A673 (cell line): ENCODE data around the gene SCNM1. TPM values are rescaled to one million over a fixed set of nuclear protein-coding genes. Genes with fewer than 3 reads are reported as not detected.

Experiments
- BruUV-seq: library from RNA; stranded (reverse); fragments of 400-500 nt; replicated peaks from 2 replicates; lab custom pipeline; 2021; lab: Mats Ljungman, UMichigan
- CTCF ChIA-PET: fragments of 300-600 bp; sonication (Branson Sonifier 250); formaldehyde crosslinking; loops from one replicate; lab custom pipeline; 2022; ENCODE audit warnings: antibody characterized with exemption; lab: Charles Lee
- POLR2A ChIA-PET: fragments of 300-600 bp; sonication (Branson Sonifier 250); formaldehyde crosslinking; loops from one replicate; lab custom pipeline; 2022; ENCODE audit warnings: antibody characterized with exemption; ENCODE audit not compliant: low non-redundant PET; lab: Charles Lee
- DNase-seq: peaks from one replicate; pipeline ENCODE4 v3.0.0-alpha.2; 2015; ENCODE audit warnings: low spot score
- H3K27ac ChIP-seq: fragments of 200-600 bp; sonication (generic); 2 replicates; pipeline ENCODE4 v1.5.1; 2016; ENCODE audit warnings: mixed run types, low read depth, mild to moderate bottlenecking, mixed read lengths, antibody characterized with exemption, low read length; ENCODE audit not compliant: poor library complexity, severe bottlenecking
- H3K27me3 ChIP-seq: fragments of 200-600 bp; sonication (generic); replicated peaks from 2 replicates; pipeline ENCODE4 v1.6.1; 2017; ENCODE audit warnings: mixed run types, low read depth, mild to moderate bottlenecking, mixed read lengths, antibody characterized with exemption, low read length; ENCODE audit not compliant: insufficient read depth, poor library complexity
- H3K36me3 ChIP-seq: fragments of 200-600 bp; sonication (generic); 2 replicates; pipeline ENCODE4 v1.6.1; 2016; ENCODE audit warnings: mixed run types, mild to moderate bottlenecking, mixed read lengths, antibody characterized with exemption, low read length; ENCODE audit not compliant: insufficient read depth, poor library complexity, severe bottlenecking
- H3K4me1 ChIP-seq: fragments of 200-600 bp; sonication (generic); 2 replicates; pipeline ENCODE4 v1.6.1; 2017; ENCODE audit warnings: mixed run types, mild to moderate bottlenecking, mixed read lengths, antibody characterized with exemption, low read length; ENCODE audit not compliant: insufficient read depth, poor library complexity, severe bottlenecking
- H3K4me3 ChIP-seq: fragments of 200-600 bp; sonication (generic); 2 replicates; pipeline ENCODE4 v1.5.1; 2016; ENCODE audit warnings: low read depth, mixed run types, mild to moderate bottlenecking, mixed read lengths, low read length; ENCODE audit not compliant: poor library complexity, severe bottlenecking
- H3K9me3 ChIP-seq: fragments of 200-600 bp; sonication (generic); 2 replicates; pipeline ENCODE4 v1.6.1; 2016; ENCODE audit warnings: mixed run types, low read depth, mild to moderate bottlenecking, mixed read lengths, antibody characterized with exemption, low read length; ENCODE audit not compliant: poor library complexity, severe bottlenecking
- EZH2 ChIP-seq: fragments of 200-600 bp; sonication (generic); IDR thresholded peaks from 2 replicates; pipeline ENCODE4 v1.6.1; 2017; ENCODE audit warnings: borderline replicate concordance, low read depth, mild to moderate bottlenecking, mixed read lengths, antibody characterized with exemption, low read length; ENCODE audit not compliant: poor library complexity, severe bottlenecking
- intact Hi-C: fragments of 100-400 bp; cut with micrococcal nuclease; formaldehyde crosslinking; loops from one replicate; pipeline ENCODE4 v1.10.0; 2022; ENCODE audit not compliant: unreplicated experiment
- total RNA-seq: library from RNA; stranded (reverse); gene quantifications from 2 replicates; pipeline ENCODE4 v1.2.3, GENCODE V29; 2021
- TF ChIP-seq, protein P1 (sequence below): fragments of 300-800, 200-600 bp; sonication (generic); conservative IDR thresholded peaks from 2 replicates; pipeline ENCODE4 v1.5.1; 2017; ENCODE audit warnings: low read depth, mild to moderate bottlenecking, antibody characterized with exemption, low read length, moderate library complexity, mixed read lengths

The SCNM1 gene
- total RNA-seq, 1 experiment from 2014 or later: 59.6 TPM

DNA sequence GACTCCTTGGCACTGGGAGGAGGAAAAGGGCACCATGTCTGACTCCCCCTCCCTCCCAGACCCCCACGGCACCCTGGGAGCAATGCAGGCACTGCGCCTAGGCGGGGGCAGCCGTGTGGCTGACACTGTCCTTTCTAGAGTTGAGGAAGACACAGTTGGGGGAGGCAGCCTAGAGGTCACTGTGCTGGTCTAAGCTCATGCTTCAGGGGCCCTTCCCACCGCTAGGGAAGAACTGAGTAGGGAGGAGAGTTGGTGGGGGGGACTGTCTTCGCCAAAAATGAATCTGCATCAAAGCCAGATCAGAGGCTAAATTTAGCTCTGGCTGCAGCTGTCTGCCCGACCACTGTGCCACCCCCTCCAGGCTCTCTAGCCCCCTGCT lies 22.9 kb upstream of the SCNM1 start:
- no peaks in the 10 kb centered on the region for H3K27me3 ChIP-seq
- H3K4me1 ChIP-seq: peaks cover 9% of the 10 kb centered on the region
- intact Hi-C loops: no loop called here
- no TSS peak for BruUV-seq
- no peak for DNase-seq
- TF ChIP-seq, protein P1, sequence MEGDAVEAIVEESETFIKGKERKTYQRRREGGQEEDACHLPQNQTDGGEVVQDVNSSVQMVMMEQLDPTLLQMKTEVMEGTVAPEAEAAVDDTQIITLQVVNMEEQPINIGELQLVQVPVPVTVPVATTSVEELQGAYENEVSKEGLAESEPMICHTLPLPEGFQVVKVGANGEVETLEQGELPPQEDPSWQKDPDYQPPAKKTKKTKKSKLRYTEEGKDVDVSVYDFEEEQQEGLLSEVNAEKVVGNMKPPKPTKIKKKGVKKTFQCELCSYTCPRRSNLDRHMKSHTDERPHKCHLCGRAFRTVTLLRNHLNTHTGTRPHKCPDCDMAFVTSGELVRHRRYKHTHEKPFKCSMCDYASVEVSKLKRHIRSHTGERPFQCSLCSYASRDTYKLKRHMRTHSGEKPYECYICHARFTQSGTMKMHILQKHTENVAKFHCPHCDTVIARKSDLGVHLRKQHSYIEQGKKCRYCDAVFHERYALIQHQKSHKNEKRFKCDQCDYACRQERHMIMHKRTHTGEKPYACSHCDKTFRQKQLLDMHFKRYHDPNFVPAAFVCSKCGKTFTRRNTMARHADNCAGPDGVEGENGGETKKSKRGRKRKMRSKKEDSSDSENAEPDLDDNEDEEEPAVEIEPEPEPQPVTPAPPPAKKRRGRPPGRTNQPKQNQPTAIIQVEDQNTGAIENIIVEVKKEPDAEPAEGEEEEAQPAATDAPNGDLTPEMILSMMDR: no peak
- TF ChIP-seq EZH2: no peak
- no peak overlapping the region for H3K27ac ChIP-seq
- POLR2A ChIA-PET: no interaction called here
- no peak overlapping the region for H3K4me3 ChIP-seq
- no peaks in the 10 kb centered on the region for H3K9me3 ChIP-seq
- no peaks in the 10 kb centered on the region for H3K36me3 ChIP-seq
- CTCF ChIA-PET: interaction anchor here (0.5 kb wide), 1 partner anchor 168 kb away, joined by 3 read pairs; the partner anchor contains the start of gene CERS2

DNA sequence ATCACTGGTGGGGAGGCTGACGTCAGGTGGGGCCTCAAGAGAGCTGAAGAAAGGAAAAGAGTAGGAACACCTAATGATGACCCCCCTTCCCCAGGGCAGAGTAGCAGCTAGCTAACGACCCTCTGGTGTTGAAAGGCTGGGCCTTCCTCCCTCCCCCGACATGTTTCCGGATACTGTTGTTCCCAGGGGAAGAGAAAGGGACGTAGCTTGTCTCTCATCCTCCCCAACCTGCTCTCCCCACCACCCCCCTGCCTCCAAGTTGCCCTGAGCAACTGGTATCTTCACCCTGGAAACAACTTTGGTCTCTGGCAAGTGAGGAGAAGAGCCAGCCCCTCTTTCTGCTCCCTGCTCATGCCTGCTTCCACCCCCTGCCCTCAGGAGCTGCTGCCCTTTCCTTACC lies 22.0 kb upstream of the SCNM1 start:
- Histone ChIP-seq H3K4me1 (peaks cover 9% of the 10 kb centered on the region), H3K4me3 (no peak overlapping the region), H3K36me3 (no peaks in the 10 kb centered on the region), H3K9me3 (no peaks in the 10 kb centered on the region), H3K27me3 (no peaks in the 10 kb centered on the region), H3K27ac (no peak overlapping the region)
- ChIA-PET POLR2A (no interaction called here), CTCF (no interaction called here)
- no peak for DNase-seq
- intact Hi-C loops: no loop called here
- TF ChIP-seq, protein P1: no peak
- no peak for TF ChIP-seq EZH2
- no TSS peak for BruUV-seq

DNA sequence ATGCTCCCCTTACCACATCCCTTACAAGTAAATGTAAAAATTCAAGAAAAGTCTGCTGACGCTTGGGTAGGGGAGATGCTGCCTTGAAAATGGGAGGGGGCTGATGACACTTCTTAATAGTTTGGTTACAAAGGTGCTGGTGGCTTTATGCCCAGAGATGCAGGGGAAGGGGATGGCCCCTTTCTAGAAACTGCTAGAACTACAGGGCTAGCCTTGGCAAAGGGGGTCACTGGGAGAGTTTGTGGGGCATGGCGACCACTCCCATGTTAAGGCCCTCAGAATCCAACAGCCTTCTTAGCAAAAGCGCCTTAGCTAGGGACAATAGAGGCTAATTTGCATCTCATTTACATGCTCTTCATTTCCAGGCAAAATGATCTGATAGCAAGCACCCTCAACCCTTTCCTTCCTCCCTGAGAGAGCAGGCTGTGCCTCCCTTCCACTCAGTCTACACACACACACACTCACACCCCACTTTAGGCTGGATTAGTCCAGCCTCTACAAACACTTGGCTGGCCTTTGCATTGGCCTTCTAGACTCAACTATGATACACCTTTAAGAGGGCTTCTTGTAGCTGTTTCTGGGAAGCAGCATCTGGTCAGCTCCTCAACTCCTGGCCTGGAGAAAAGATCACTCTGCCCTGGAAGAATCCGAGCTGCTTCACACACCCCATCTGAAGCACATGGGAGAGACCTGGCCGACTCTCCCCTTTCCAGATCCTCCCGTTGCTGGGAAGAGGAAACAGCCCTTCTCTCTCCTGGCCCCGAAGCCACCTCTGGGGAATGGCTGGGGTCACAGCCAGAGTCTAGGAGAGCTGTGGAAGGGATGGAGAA lies 21.3 kb upstream of the SCNM1 start:
- no peaks in the 10 kb centered on the region for H3K9me3 ChIP-seq
- BruUV-seq: no TSS peak
- intact Hi-C loops: no loop called here
- POLR2A ChIA-PET: no interaction called here
- no peak for TF ChIP-seq EZH2
- TF ChIP-seq, protein P1: no peak
- no peaks in the 10 kb centered on the region for H3K27me3 ChIP-seq
- CTCF ChIA-PET: no interaction called here
- H3K27ac ChIP-seq: no peak overlapping the region
- no peaks in the 10 kb centered on the region for H3K36me3 ChIP-seq
- H3K4me3 ChIP-seq: no peak overlapping the region
- no peak for DNase-seq
- peaks cover 9% of the 10 kb centered on the region for H3K4me1 ChIP-seq
